GM21619 (cell line): ENCODE measurements around the gene ATG13.

ENCODE experiments used
- ATAC-seq: cut with Tn5 transposase; IDR thresholded peaks from one replicate; pipeline ENCODE4 v1.9.1; 2021; ENCODE audit not compliant: unreplicated experiment

ATG13 gene

DNA sequence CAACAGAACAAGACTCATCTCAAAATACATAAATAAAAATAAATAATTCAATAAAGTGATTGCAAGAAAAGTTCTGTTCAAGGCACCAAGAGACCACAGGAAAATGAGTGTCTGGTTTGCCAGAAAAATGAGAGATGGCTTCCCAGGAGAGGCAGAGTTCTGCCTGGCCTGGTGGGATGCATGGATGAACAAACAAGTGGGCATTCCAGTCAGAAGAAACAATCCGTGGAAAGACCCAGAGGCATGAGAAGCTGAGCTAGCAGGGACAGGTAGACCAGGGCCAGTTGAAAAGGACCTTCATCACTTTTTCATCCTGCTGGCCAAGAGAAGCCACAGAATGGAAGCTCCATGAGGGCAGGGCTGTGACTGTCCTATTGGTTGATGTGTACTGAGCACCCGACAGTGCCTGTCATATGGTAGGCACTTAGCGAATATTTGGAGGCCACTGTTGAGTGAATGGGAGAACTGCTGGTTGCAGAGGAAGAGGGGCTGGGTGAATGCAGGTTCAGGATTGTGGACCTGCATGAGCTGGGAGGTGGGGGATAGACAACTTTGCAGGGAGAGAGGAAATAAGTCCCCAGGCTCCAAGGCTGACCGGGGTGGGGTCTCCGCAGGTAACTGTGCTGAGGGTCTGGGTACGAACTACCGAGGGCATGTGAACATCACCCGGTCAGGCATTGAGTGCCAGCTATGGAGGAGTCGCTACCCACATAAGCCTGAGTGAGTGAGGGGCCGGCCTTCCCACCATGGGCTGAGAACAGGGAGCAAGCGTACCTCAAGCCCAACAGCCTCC lies 105.4 kb downstream of the ATG13 start:
- no peak for ATAC-seq

DNA sequence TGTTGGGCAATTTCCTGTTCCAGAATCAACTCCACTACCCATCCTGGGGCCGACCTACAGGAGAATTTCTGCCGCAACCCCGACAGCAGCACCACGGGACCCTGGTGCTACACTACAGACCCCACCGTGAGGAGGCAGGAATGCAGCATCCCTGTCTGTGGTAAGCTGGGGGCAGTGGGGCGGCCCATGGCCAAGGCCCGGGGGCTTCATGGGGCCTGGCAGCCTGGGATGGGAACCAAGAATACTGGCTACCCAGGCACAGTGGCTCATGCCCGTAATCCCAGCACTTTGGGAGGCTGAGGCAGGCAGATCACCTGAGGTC lies 106.0 kb downstream of the ATG13 start:
- no peak for ATAC-seq

DNA sequence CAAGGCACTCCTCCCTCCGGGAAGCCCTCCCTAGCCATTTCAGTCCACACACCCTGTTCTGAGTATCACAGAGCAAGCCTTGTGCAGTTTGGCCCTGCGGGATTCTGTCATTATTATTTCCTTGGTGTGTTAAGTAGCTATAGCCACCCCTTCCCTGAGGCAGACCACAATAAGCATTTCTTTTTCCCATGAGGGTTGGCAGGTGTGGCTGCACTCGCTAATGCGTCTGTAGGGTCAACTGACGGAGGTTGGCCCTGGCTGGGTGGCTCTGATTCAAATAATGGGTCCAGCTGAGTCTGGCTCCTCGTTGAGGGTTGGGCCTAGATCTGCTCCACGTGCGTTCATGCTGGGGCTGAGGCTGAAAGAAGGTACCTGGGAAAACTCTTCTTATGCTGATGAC lies 106.7 kb downstream of the ATG13 start:
- ATAC-seq = no peak
